GM18502 (cell line): ENCODE measurements around the gene SFXN5.

Source experiments
- ATAC-seq: cut with Tn5 transposase; IDR thresholded peaks from one replicate; pipeline ENCODE4 v1.9.1; 2021; ENCODE audit warnings: mild to moderate bottlenecking; ENCODE audit not compliant: unreplicated experiment, poor library complexity

Gene SFXN5

GRCh38 chr2:72985136-72985535, 86.4 kb downstream of the SFXN5 start:
- no peak for ATAC-seq

- ATAC-seq = no peak
Measured at GRCh38 chr2:72984172-72984671, 87.3 kb downstream of the SFXN5 start.

GRCh38 chr2:72983500-72984161, 87.9 kb downstream of the SFXN5 start:
- no peak for ATAC-seq

GRCh38 chr2:72982781-72983499, 88.6 kb downstream of the SFXN5 start:
- ATAC-seq = no peak

- no peak for ATAC-seq
Measured at GRCh38 chr2:72982219-72982618, 89.3 kb downstream of the SFXN5 start.

GRCh38 chr2:72981536-72981935, 90.0 kb downstream of the SFXN5 start:
- ATAC-seq = no peak

- ATAC-seq = no peak
Measured at GRCh38 chr2:72980535-72981217, 90.8 kb downstream of the SFXN5 start.

- ATAC-seq = no peak
Measured at GRCh38 chr2:72979896-72980295, 91.6 kb downstream of the SFXN5 start.

- no peak for ATAC-seq
Measured at GRCh38 chr2:72975017-72975416, 96.5 kb downstream of the SFXN5 start.

GRCh38 chr2:72974436-72974754, 97.1 kb downstream of the SFXN5 start:
- ATAC-seq = no peak

GRCh38 chr2:72973566-72974435, 97.7 kb downstream of the SFXN5 start:
- ATAC-seq = peak; percentile 91

GRCh38 chr2:72973137-72973535, 98.4 kb downstream of the SFXN5 start:
- ATAC-seq = no peak

- ATAC-seq = no peak
Measured at GRCh38 chr2:72972352-72973136, 99.0 kb downstream of the SFXN5 start.

- no peak for ATAC-seq
Measured at GRCh38 chr2:72971036-72971435, 100.5 kb downstream of the SFXN5 start.

- no peak for ATAC-seq
Measured at GRCh38 chr2:72969706-72970105, 101.8 kb downstream of the SFXN5 start.

- ATAC-seq = no peak
Measured at GRCh38 chr2:72968286-72968685, 103.2 kb downstream of the SFXN5 start.

- ATAC-seq = no peak
Measured at GRCh38 chr2:72965770-72966450, 105.6 kb downstream of the SFXN5 start.

GRCh38 chr2:72965016-72965415, 106.5 kb downstream of the SFXN5 start:
- no peak for ATAC-seq

- ATAC-seq = no peak
Measured at GRCh38 chr2:72964146-72964525, 107.4 kb downstream of the SFXN5 start.
